ENCODE data around the gene PLEKHA6. TPM values are rescaled to one million over a fixed set of nuclear protein-coding genes. Genes with fewer than 3 reads are reported as not detected.
"Not testable (repeated sequence)": the region's sequence is repeated elsewhere in the genome, so short reads cannot be mapped to it uniquely, and the experiment has no call there.

Gene PLEKHA6
- total RNA-seq, 1 donor from 2014 or later = 18.9 TPM

DNA sequence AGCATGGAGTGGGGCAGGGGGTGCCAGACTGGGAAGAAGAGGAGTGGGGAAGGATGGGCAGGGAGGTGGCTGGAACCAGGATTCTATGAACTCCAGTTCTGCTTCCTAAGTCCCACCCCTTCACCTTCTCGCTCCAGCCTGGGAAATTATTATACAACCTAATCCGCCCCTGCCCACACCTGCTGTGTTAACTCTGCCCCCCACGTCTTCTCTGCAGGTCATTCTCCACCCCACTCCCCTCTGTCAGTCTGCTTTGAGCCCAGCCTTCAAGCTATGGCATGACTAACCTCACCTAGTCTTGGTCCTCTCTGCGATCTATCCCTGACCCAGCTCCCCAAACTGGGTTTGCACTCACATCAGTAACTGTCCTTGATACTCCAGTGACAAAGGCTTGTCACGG lies 99.9 kb downstream of the PLEKHA6 start:
- no peak for DNase-seq (ENCODE audit: low spot score)
- intact Hi-C loops (cut with DNase I) = no loop called here
- no peak for ATAC-seq

- intact Hi-C loops (cut with DNase I) = no loop called here
- ATAC-seq (no peak), DNase-seq (ENCODE audit: low spot score) (no peak)
These were observed 100.5 kb downstream of the PLEKHA6 start for GRCh38 chr1:204259196-204259595.

DNA sequence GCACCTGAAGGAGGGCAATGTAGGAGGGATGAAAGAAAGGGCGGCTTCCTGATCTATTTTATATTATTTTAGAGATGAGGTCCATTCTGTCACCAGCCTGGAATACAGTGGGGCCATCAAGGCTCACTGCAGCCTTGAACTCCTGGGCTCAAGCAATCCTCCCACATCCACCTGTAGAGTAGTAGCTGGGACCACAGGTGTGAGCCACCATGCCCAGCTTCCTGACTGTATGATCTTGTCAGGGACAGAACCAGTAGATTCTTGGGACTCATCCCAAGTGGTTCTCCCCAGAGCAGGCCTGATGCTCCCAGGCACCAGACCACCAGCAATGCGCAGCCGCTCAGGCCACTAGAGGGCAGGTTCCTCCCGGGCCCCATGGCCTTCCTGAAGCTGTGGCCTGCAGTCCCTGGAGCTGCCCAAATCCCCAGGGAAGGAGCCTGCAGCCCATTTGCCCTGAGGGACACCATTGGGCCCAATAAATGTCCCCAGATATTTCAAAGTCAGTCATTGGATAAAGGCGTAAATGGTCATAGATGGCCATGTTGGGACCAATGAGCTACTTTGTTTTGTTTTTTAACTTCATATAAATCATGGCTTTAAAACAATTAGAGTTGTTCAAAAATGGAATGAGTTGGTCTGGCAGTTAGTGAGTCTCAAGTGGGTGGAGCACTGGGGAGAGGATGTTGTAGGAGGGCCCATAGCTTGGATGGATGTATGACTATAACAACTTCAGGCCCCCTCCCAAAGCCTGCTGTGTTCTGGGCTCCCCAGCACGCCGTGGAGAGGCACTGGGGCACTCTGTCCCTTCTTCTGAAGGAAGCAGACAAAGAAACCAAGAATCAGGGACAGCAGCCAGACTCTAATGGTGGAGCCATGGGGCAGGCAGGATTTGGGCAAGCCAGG lies 101.3 kb downstream of the PLEKHA6 start:
- ATAC-seq = no peak
- DNase-seq (ENCODE audit: low spot score) = no peak
- intact Hi-C loops (cut with DNase I) = no loop called here

GRCh38 chr1:204257446-204257845 lies 102.3 kb downstream of the PLEKHA6 start:
- ATAC-seq = no peak
- intact Hi-C loops (cut with DNase I) = no loop called here
- DNase-seq (ENCODE audit: low spot score) = no peak

- ATAC-seq = no peak
- intact Hi-C loops (cut with DNase I) = no loop called here
- no peak for DNase-seq (ENCODE audit: low spot score)
These were observed 103.2 kb downstream of the PLEKHA6 start for GRCh38 chr1:204256531-204256930.

DNA sequence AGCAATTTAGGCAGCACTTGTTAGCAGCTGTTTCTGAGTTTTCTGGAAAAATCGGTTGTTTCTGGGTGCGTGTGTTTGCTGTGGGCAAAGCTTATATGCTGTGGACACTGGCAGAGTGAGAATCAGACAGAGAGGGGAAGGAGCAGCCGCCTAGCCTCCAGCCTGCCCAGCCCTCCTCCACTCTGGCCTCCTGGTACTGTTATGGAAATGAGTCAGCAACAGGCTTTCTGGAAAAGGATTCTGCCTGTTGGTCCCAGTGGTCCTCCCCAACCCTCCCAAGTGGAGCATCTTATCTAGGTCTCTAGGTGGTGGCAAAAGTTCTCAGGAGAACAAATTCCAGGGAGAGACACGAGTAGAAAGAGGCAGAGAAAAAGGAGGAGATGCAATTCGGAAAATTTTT lies 103.8 kb downstream of the PLEKHA6 start:
- ATAC-seq = no peak
- DNase-seq (ENCODE audit: low spot score) = no peak

DNA sequence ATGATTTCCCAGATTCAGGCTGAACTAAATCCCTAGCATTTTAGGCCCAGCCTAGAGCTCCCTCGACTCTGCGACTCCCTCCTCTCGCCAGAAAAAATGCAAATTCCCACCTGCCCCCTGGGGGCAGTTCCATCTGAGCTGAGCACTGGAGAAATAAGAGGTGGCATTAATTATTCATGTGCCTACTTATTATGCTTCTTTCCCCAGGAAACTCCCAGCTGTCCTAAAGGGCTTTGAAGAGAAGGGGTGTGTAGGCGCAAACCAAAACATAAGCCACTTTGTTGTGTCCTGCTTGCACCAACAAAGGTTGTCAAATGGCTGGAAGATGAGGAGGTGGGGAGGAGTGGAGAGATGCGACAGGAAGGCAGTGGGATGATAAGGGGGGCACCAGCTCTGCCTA lies 104.5 kb downstream of the PLEKHA6 start:
- intact Hi-C loops (cut with DNase I) = no loop called here
- no peak for DNase-seq (ENCODE audit: low spot score)
- ATAC-seq = no peak

More for the DNA sequence above, 103.8 kb downstream of the PLEKHA6 start:
- intact Hi-C loops (cut with DNase I) = no loop called here

GRCh38 chr1:204254031-204254661 lies 105.6 kb downstream of the PLEKHA6 start:
- no peak for DNase-seq (ENCODE audit: low spot score)
- intact Hi-C loops (cut with DNase I) = no loop called here
- peak; percentile 84 for ATAC-seq

GRCh38 chr1:204251926-204252689 lies 107.6 kb downstream of the PLEKHA6 start:
- ATAC-seq (no peak), DNase-seq (ENCODE audit: low spot score) (no peak)
- intact Hi-C loops (cut with DNase I) = no loop called here

DNA sequence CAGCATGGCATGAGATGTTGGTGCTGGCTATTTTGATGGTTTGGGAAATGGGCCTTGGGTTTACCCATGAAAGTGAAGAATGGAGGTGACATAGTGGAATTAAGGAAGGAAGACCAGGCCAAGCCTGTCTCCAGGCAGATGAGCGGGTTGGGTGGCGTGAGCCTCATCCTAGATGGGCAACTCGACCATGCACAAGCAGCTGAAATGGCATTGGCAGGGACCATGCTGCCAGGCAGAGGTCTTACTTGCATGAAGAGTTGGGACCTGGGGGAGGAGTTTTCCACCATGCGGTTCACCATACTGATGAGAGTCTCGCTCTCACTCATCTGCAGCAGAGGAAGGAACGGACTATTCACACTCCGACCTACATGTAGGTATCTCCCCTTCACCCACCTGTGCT lies 108.4 kb downstream of the PLEKHA6 start:
- ATAC-seq = no peak
- intact Hi-C loops (cut with DNase I) = no loop called here

GRCh38 chr1:204250428-204251030 lies 109.2 kb downstream of the PLEKHA6 start:
- intact Hi-C loops (cut with DNase I) = no loop called here
- DNase-seq (ENCODE audit: low spot score) (no peak), ATAC-seq (peak; percentile 11)

More for the DNA sequence above, 108.4 kb downstream of the PLEKHA6 start:
- DNase-seq (ENCODE audit: low spot score) = no peak

GRCh38 chr1:204249736-204250427 lies 109.8 kb downstream of the PLEKHA6 start:
- DNase-seq (ENCODE audit: low spot score) (no peak), ATAC-seq (no peak)
- intact Hi-C loops (cut with DNase I) = no loop called here

- intact Hi-C loops (cut with DNase I) = no loop called here
- ATAC-seq = no peak
- DNase-seq (ENCODE audit: low spot score) = no peak
These were observed 110.8 kb downstream of the PLEKHA6 start for GRCh38 chr1:204248954-204249353.

GRCh38 chr1:204246876-204247275 lies 112.9 kb downstream of the PLEKHA6 start:
- intact Hi-C loops (cut with DNase I) = no loop called here
- DNase-seq (ENCODE audit: low spot score) (no peak), ATAC-seq (no peak)

GRCh38 chr1:204242920-204243319 lies 116.8 kb downstream of the PLEKHA6 start:
- no peak for ATAC-seq

DNA sequence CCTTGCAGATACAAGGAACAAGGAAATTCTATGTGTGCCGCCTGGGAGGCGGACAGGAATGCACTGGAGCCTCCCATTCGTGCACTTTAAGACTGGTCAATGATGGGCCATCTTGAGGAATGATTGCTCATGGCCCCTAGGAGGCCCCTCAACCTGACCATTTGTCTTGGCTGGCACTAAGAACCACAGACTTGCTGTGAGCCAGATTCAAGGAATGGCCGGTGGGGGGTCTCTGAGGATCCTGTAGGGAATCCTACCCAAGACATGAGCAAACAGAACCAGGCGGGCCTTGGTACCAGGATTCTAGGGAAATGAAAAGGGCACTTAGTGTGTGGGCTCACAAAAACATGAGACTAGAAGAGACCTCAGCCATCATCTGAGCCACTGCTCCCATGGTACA lies 117.8 kb downstream of the PLEKHA6 start:
- DNase-seq (ENCODE audit: low spot score) (no peak), ATAC-seq (no peak)
- intact Hi-C loops (cut with DNase I) = no loop called here

More at GRCh38 chr1:204242920-204243319, 116.8 kb downstream of the PLEKHA6 start:
- intact Hi-C loops (cut with DNase I) = no loop called here
- DNase-seq (ENCODE audit: low spot score) = no peak

DNA sequence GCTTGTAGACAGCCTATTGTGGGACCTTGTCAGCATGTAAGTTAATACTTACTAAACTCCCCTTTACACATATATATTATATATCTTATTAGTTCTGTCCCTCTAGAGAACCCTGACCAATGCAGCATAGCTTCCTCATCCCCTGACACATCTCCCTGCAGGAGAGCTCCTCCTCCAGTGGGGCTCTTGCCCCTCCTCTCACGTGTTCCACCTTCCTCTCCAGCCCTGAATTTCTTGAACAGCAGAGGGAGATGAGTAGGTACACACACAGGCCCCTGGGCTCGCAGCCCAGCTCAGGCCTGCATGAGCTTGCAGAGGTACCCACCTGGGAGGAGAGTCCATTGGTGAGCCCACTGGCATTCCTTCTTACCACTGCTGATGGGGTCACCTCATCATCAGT lies 118.7 kb downstream of the PLEKHA6 start:
- ATAC-seq = no peak
- no peak for DNase-seq (ENCODE audit: low spot score)
- intact Hi-C loops (cut with DNase I) = no loop called here

DNA sequence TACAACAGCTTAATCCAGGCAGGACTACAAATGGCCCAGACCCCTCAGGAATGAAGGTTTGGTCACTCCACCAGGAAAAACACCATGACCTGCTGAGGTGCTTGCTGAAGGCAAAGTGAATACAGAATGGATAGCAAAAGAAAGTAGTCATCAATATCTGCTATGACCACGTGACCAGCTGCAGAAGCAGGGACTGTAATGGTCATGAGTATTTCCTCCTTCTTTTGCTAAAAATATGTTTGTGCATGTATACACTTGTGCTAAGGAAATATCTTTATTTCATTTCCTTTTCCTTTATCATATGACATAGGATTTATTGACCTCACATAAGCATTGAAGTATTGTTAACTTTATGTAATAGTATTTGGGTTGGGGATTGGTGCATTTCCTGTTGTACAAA lies 119.5 kb downstream of the PLEKHA6 start:
- DNase-seq (ENCODE audit: low spot score) (no peak), ATAC-seq (no peak)
- intact Hi-C loops (cut with DNase I) = no loop called here

DNA sequence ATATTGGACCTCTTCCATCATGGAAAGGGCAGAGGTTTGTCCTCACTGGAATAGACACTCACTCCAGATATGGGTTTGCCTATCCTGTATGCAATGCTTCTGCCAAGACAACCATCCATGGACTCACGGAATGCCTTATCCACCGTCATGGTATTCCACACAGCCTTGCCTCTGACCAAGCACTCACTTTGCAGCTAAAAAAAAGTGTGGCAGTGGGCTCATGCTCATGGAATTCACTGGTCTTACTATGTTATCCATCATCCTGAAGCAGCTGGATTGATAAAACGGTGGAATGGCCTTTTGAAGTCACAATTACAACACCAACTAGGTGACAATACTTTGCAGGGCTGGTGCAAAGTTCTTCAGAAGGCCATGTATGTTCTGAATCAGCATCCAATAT lies 120.3 kb downstream of the PLEKHA6 start:
- ATAC-seq; intact Hi-C loops (cut with DNase I); DNase-seq (ENCODE audit: low spot score): not testable (repeated sequence)
